ENCODE results near the gene UBE2N.

DNA sequence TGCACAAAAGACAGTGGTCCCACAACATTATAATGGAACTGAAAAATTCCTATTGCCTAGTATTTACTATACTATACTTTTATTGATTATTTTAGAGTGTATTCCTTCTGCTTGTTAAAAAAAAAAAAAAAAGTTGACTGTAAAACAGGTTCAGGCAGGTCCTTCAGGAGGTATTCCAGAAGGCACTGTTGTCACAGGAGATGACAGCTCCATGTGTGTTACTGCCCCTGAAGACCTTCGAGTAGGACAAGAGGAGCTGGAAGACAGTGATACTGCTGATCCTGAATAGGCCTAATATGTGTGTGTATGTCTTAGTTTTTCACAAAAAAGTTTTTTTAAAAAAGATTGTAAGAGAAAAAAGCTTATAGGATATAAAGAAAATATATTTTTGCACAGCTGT lies 12.3 kb downstream of the UBE2N start:
- TF ChIP-seq, protein P1, sequence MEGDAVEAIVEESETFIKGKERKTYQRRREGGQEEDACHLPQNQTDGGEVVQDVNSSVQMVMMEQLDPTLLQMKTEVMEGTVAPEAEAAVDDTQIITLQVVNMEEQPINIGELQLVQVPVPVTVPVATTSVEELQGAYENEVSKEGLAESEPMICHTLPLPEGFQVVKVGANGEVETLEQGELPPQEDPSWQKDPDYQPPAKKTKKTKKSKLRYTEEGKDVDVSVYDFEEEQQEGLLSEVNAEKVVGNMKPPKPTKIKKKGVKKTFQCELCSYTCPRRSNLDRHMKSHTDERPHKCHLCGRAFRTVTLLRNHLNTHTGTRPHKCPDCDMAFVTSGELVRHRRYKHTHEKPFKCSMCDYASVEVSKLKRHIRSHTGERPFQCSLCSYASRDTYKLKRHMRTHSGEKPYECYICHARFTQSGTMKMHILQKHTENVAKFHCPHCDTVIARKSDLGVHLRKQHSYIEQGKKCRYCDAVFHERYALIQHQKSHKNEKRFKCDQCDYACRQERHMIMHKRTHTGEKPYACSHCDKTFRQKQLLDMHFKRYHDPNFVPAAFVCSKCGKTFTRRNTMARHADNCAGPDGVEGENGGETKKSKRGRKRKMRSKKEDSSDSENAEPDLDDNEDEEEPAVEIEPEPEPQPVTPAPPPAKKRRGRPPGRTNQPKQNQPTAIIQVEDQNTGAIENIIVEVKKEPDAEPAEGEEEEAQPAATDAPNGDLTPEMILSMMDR (IDR thresholded peaks at IDR 0.05; ENCODE audit: extremely low read depth in 1 of 2, insufficient read depth in 1 of 2, low read depth in 1 of 2, low read length in 2 of 2), result no peak
- TF ChIP-seq POLR2A (IDR thresholded peaks at IDR 0.05; ENCODE audit: low read depth, low read length), result no peak
- TF ChIP-seq MYC (IDR thresholded peaks at IDR 0.05; ENCODE audit: low read depth, low read length), result no peak
- no peak for TF ChIP-seq POLR2AphosphoS5 (IDR thresholded peaks at IDR 0.05; ENCODE audit: insufficient read depth, low read depth, low read length)
- no peak for TF ChIP-seq EZH2 (IDR thresholded peaks at IDR 0.05; ENCODE audit: borderline replicate concordance, low read depth, low read length, severe bottlenecking)
- no peak for TF ChIP-seq GATA2 (IDR thresholded peaks at IDR 0.05; ENCODE audit: insufficient read depth, insufficient read length, low read depth, low read length)

Data from endothelial cell of umbilical vein (primary cell).